HepG2 (cell line): ENCODE data around the gene DRAP1. TPM values are rescaled to one million over a fixed set of nuclear protein-coding genes. Genes with fewer than 3 reads are reported as not detected.

Experiments used
- CBX5 ChIP-seq: sonication (generic); formaldehyde crosslinking; IDR thresholded peaks from 2 replicates; pipeline ENCODE4 v1.4.0; 2020; ENCODE audit warnings: missing genetic modification reagents, borderline replicate concordance
- DNMT1 ChIP-seq: sonication (generic); formaldehyde crosslinking; IDR thresholded peaks from 2 replicates; pipeline ENCODE4 v1.5.1; 2020; ENCODE audit warnings: mild to moderate bottlenecking, missing genetic modification reagents
- FOSL2 ChIP-seq: sonication (generic); formaldehyde crosslinking; IDR thresholded peaks from 2 replicates; pipeline ENCODE4 v1.4.0; 2020; ENCODE audit warnings: missing genetic modification reagents
- FOXO1 ChIP-seq: sonication (generic); formaldehyde crosslinking; IDR thresholded peaks from 2 replicates; pipeline ENCODE4 v1.4.0; 2020; ENCODE audit warnings: missing genetic modification reagents
- HOXA5 ChIP-seq: sonication (generic); formaldehyde crosslinking; IDR thresholded peaks from 2 replicates; pipeline ENCODE4 v1.4.0; 2020; ENCODE audit warnings: missing genetic modification reagents
- MIER3 ChIP-seq: IDR thresholded peaks from 2 replicates; pipeline ENCODE4 v1.6.1; 2016; ENCODE audit warnings: missing compliant biosample characterization, borderline replicate concordance
- MXI1 ChIP-seq: IDR thresholded peaks from 3 replicates; pipeline ENCODE4 v1.6.1; 2012; ENCODE audit warnings: low read depth, low read length, inconsistent platforms, borderline replicate concordance
- RFXAP ChIP-seq: sonication (generic); formaldehyde crosslinking; IDR thresholded peaks from 2 replicates; pipeline ENCODE4 v1.4.0; 2020; ENCODE audit warnings: missing genetic modification reagents, borderline replicate concordance
- SNRNP70 ChIP-seq: fragments of 200-400 bp; formaldehyde crosslinking; IDR thresholded peaks from 2 replicates; pipeline ENCODE4 v1.6.1; 2017; ENCODE audit warnings: mild to moderate bottlenecking, low read depth, low read length, moderate library complexity
- SP5 ChIP-seq: IDR thresholded peaks from 2 replicates; pipeline ENCODE4 v1.6.1; 2016; ENCODE audit warnings: low read depth, borderline replicate concordance
- TGIF2 ChIP-seq: IDR thresholded peaks from 2 replicates; pipeline ENCODE4 v1.6.1; 2016; ENCODE audit warnings: control low read depth, missing compliant biosample characterization
- YEATS2 ChIP-seq: sonication (generic); formaldehyde crosslinking; IDR thresholded peaks from 2 replicates; pipeline ENCODE4 v1.4.0; 2020; ENCODE audit warnings: missing genetic modification reagents, borderline replicate concordance
- ZMAT3 ChIP-seq: sonication (generic); formaldehyde crosslinking; conservative IDR thresholded peaks from 2 replicates; pipeline ENCODE4 v1.7.0; 2021; ENCODE audit warnings: missing genetic modification reagents
- ZNF136 ChIP-seq: sonication (generic); formaldehyde crosslinking; IDR thresholded peaks from 2 replicates; pipeline ENCODE4 v1.8.1; 2022; ENCODE audit warnings: low read depth, mild to moderate bottlenecking, moderate library complexity, missing genetic modification reagents
- ZNF224 ChIP-seq: sonication (generic); formaldehyde crosslinking; IDR thresholded peaks from 2 replicates; pipeline ENCODE4 v1.5.0; 2020; ENCODE audit warnings: mild to moderate bottlenecking, missing genetic modification reagents
- ZNF264 ChIP-seq: sonication (generic); formaldehyde crosslinking; IDR thresholded peaks from 2 replicates; pipeline ENCODE4 v1.4.0; 2020; ENCODE audit warnings: missing genetic modification reagents
- ZNF331 ChIP-seq: sonication (generic); formaldehyde crosslinking; IDR thresholded peaks from 2 replicates; pipeline ENCODE4 v1.4.0; 2020; ENCODE audit warnings: missing genetic modification reagents
- ZNF749 ChIP-seq: sonication (generic); formaldehyde crosslinking; IDR thresholded peaks from 2 replicates; pipeline ENCODE4 v1.8.0; 2022; ENCODE audit warnings: mild to moderate bottlenecking, missing genetic modification reagents, moderate library complexity, borderline replicate concordance
- polyA plus RNA-seq, 8 experiments: library from polyadenylated mRNA; depleted of rRNA in 3 of 8; stranded (reverse) in 7 of 8; unstranded in 1 of 8; fragments of >200 nt; fragmentation: Illumina TruSeq in 4 of 8; extraction: Trizol in 4 of 8; gene quantifications; 2 replicates each; pipeline versions ENCODE4 v1.2.1 to v1.2.3, GENCODE V29; 2011 to 2016; ENCODE audit warnings: low read depth in 4 of 8, missing spikeins in 1 of 8, mixed read lengths in 1 of 8; ENCODE audit not compliant: insufficient read depth in 1 of 8
- total RNA-seq, 5 experiments: library from RNA; depleted of rRNA; stranded (reverse); fragments of >200 nt; fragmentation: Illumina TruSeq; extraction: Trizol; gene quantifications; 2 replicates each; pipeline ENCODE4 v1.2.3, GENCODE V29; 2016; ENCODE audit warnings: low read depth in 1 of 5
- TF ChIP-seq, protein P1 (sequence below): IDR thresholded peaks from 2 replicates; pipeline ENCODE4 v1.6.1; 2016; ENCODE audit warnings: missing compliant biosample characterization, missing genetic modification reagents, borderline replicate concordance
- TF ChIP-seq, protein P2 (sequence below): IDR thresholded peaks from 2 replicates; pipeline ENCODE4 v1.6.1; 2016; ENCODE audit warnings: low read depth
- TF ChIP-seq, protein P3 (sequence below): IDR thresholded peaks from 2 replicates; pipeline ENCODE4 v1.4.0; 2020; ENCODE audit warnings: mild to moderate bottlenecking, missing genetic modification reagents

Gene DRAP1
- total and polyA plus RNA-seq, 2 of the 13 experiments (the other 11 are each of a cell fraction or from before 2014, with no cell fraction given) = 46.8 to 52.3 TPM

DNA sequence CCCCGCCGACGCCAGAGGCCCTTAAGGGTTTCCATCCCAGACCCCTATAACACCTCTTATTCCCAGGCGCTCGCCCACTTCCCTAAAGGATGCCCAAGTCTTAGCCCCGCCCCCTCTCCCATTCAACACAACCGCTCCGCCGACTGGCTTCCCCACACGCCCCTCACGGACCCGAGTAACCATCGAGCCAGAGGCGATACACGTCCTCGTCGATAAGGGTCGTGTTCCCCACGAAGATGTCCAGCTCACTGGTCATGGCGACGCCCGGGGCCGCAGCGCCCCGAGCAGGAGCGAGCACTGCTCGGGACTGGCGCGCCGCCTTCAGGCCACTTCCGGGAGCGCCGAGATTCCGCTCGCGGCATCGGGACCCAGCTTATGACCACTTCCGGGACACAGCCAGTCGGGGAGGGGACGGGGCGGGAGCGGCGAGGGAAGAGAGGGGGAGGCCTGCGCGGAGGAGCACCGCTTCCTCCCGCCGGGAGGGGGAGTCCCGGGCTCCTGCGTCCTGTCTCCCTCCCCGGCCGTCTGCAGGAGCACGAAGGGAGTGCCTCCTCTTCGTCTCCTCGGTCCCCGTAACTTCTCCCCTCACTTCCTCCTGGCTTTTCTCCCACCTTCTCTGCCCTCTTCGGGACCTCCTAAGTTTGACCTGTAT, 30.9 kb upstream of the DRAP1 start, which contains the start of gene FIBP (continued):
- TF ChIP-seq MIER3 (CRISPR knock-in tag) (no peak; the same call in 1 of the 2 replicates), MXI1 (peak; percentile 70; the same call in 1 of the 3 replicates), CBX5 (CRISPR knock-in tag) (peak; percentile 35; the same call in 1 of the 2 replicates), HOXA5 (CRISPR knock-in tag) (0 out of 2 replicates have a peak, but pooled peaks have one; percentile 33), FOSL2 (CRISPR knock-in tag) (peak; percentile 25), DNMT1 (CRISPR knock-in tag) (no peak), ZNF224 (CRISPR knock-in tag) (peak; percentile 61; the same call in 1 of the 2 replicates), ZNF331 (CRISPR knock-in tag) (peak; percentile 43; the same call in 1 of the 2 replicates), FOXO1 (CRISPR knock-in tag) (0 out of 2 replicates have a peak, but pooled peaks have one; percentile 40), SP5 (peak; percentile 11; the same call in 1 of the 2 replicates), TGIF2 (peak; percentile 63; the same call in 1 of the 2 replicates), YEATS2 (CRISPR knock-in tag) (peak; percentile 63; the same call in 1 of the 2 replicates), ZMAT3 (CRISPR knock-in tag) (peak; percentile 49; the same call in 1 of the 2 replicates), SNRNP70 (no peak), ZNF749 (CRISPR knock-in tag) (0 out of 2 replicates have a peak, but pooled peaks have one; percentile 39), ZNF136 (CRISPR knock-in tag) (peak; percentile 37; the same call in 1 of the 2 replicates), ZNF264 (0 out of 2 replicates have a peak, but pooled peaks have one; percentile 15), RFXAP (CRISPR knock-in tag) (no peak)
- TF ChIP-seq, protein P1, sequence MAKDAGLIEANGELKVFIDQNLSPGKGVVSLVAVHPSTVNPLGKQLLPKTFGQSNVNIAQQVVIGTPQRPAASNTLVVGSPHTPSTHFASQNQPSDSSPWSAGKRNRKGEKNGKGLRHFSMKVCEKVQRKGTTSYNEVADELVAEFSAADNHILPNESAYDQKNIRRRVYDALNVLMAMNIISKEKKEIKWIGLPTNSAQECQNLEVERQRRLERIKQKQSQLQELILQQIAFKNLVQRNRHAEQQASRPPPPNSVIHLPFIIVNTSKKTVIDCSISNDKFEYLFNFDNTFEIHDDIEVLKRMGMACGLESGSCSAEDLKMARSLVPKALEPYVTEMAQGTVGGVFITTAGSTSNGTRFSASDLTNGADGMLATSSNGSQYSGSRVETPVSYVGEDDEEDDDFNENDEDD (CRISPR knock-in tag) = peak; percentile 70; the same call in 1 of the 2 replicates
- TF ChIP-seq, protein P2, sequence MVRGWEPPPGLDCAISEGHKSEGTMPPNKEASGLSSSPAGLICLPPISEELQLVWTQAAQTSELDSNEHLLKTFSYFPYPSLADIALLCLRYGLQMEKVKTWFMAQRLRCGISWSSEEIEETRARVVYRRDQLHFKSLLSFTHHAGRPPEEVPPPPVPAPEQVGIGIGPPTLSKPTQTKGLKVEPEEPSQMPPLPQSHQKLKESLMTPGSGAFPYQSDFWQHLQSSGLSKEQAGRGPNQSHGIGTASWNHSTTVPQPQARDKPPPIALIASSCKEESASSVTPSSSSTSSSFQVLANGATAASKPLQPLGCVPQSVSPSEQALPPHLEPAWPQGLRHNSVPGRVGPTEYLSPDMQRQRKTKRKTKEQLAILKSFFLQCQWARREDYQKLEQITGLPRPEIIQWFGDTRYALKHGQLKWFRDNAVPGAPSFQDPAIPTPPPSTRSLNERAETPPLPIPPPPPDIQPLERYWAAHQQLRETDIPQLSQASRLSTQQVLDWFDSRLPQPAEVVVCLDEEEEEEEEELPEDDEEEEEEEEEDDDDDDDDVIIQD = no peak
- TF ChIP-seq, protein P3, sequence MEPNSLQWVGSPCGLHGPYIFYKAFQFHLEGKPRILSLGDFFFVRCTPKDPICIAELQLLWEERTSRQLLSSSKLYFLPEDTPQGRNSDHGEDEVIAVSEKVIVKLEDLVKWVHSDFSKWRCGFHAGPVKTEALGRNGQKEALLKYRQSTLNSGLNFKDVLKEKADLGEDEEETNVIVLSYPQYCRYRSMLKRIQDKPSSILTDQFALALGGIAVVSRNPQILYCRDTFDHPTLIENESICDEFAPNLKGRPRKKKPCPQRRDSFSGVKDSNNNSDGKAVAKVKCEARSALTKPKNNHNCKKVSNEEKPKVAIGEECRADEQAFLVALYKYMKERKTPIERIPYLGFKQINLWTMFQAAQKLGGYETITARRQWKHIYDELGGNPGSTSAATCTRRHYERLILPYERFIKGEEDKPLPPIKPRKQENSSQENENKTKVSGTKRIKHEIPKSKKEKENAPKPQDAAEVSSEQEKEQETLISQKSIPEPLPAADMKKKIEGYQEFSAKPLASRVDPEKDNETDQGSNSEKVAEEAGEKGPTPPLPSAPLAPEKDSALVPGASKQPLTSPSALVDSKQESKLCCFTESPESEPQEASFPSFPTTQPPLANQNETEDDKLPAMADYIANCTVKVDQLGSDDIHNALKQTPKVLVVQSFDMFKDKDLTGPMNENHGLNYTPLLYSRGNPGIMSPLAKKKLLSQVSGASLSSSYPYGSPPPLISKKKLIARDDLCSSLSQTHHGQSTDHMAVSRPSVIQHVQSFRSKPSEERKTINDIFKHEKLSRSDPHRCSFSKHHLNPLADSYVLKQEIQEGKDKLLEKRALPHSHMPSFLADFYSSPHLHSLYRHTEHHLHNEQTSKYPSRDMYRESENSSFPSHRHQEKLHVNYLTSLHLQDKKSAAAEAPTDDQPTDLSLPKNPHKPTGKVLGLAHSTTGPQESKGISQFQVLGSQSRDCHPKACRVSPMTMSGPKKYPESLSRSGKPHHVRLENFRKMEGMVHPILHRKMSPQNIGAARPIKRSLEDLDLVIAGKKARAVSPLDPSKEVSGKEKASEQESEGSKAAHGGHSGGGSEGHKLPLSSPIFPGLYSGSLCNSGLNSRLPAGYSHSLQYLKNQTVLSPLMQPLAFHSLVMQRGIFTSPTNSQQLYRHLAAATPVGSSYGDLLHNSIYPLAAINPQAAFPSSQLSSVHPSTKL (CRISPR knock-in tag) = peak; percentile 64
